Glutamatergic neuron (in vitro differentiated cells): ENCODE measurements around the gene PTPRR. TPM values are rescaled to one million over a fixed set of nuclear protein-coding genes. Genes with fewer than 3 reads are reported as not detected.

Source experiments
- DNase-seq: peaks from one replicate; pipeline ENCODE4 v3.0.0; 2022
- H3K27ac Mint-ChIP-seq: one replicate; pipeline ENCODE4 v1.8.0; 2020; ENCODE audit warnings: mild to moderate bottlenecking, mixed read lengths, inconsistent platforms; ENCODE audit not compliant: unreplicated experiment
- H3K27me3 Mint-ChIP-seq: one replicate; pipeline ENCODE4 v1.8.0; 2020; ENCODE audit warnings: mild to moderate bottlenecking, moderate library complexity, mixed read lengths, inconsistent platforms; ENCODE audit not compliant: unreplicated experiment
- H3K36me3 Mint-ChIP-seq: one replicate; pipeline ENCODE4 v1.8.0; 2020; ENCODE audit warnings: mild to moderate bottlenecking, mixed read lengths, inconsistent platforms; ENCODE audit not compliant: unreplicated experiment
- H3K4me1 Mint-ChIP-seq: one replicate; pipeline ENCODE4 v1.8.0; 2020; ENCODE audit warnings: mild to moderate bottlenecking, low read depth, mixed read lengths, inconsistent platforms; ENCODE audit not compliant: unreplicated experiment
- H3K4me3 Mint-ChIP-seq: one replicate; pipeline ENCODE4 v1.8.0; 2020; ENCODE audit warnings: mild to moderate bottlenecking, mixed read lengths, inconsistent platforms; ENCODE audit not compliant: unreplicated experiment
- H3K9me3 Mint-ChIP-seq: one replicate; pipeline ENCODE4 v1.8.0; 2020; ENCODE audit warnings: mild to moderate bottlenecking, moderate library complexity, mixed read lengths, inconsistent platforms; ENCODE audit not compliant: unreplicated experiment
- CTCF ChIP-seq: fragments of 200-600 bp; sonication (generic); IDR thresholded peaks from one replicate; pipeline ENCODE4 v1.5.0; 2021; ENCODE audit not compliant: partially characterized antibody, unreplicated experiment
- total RNA-seq: library from RNA; stranded (reverse); fragmentation: NEBNext Ultra II Directional; extraction: Animal tissue kit (Norgen Biotek cat#: 25700); gene quantifications from one replicate; pipeline ENCODE4 v1.2.1, GENCODE V29; 2021; ENCODE audit not compliant: unreplicated experiment

Gene PTPRR
- total RNA-seq, 1 donor from 2014 or later, result 0.34 TPM

GRCh38 chr12:70928071-70928470 is 7.5 kb upstream of the PTPRR start:
- no peaks in the 10 kb centered on the region for H3K27me3 Mint-ChIP-seq
- no peak for DNase-seq
- H3K36me3 Mint-ChIP-seq, result no peaks in the 10 kb centered on the region
- H3K27ac Mint-ChIP-seq, result no peak overlapping the region
- no peaks in the 10 kb centered on the region for H3K9me3 Mint-ChIP-seq
- no peak overlapping the region for H3K4me3 Mint-ChIP-seq
- H3K4me1 Mint-ChIP-seq, result no peaks in the 10 kb centered on the region
- no peak for TF ChIP-seq CTCF

GRCh38 chr12:70927356-70927755 is 6.8 kb upstream of the PTPRR start:
- Mint-ChIP-seq H3K4me3 (no peak overlapping the region), H3K36me3 (no peaks in the 10 kb centered on the region), H3K9me3 (no peaks in the 10 kb centered on the region), H3K4me1 (no peaks in the 10 kb centered on the region), H3K27ac (no peak overlapping the region), H3K27me3 (no peaks in the 10 kb centered on the region)
- TF ChIP-seq CTCF, result no peak
- no peak for DNase-seq

GRCh38 chr12:70925539-70925938 is 5.0 kb upstream of the PTPRR start:
- Mint-ChIP-seq H3K4me3 (no peak overlapping the region), H3K36me3 (no peaks in the 10 kb centered on the region), H3K4me1 (peaks cover 5% of the 10 kb centered on the region), H3K27ac (no peak overlapping the region), H3K27me3 (no peaks in the 10 kb centered on the region), H3K9me3 (no peaks in the 10 kb centered on the region)
- no peak for DNase-seq
- TF ChIP-seq CTCF, result no peak

- H3K36me3 Mint-ChIP-seq, result no peaks in the 10 kb centered on the region
- no peak for DNase-seq
These were observed 353 bp upstream of the PTPRR start for GRCh38 chr12:70920891-70921290.

GRCh38 chr12:70919597-70920035 is 922 bp downstream of the PTPRR start:
- Mint-ChIP-seq H3K27ac (no peak overlapping the region), H3K9me3 (no peaks in the 10 kb centered on the region), H3K36me3 (no peaks in the 10 kb centered on the region), H3K4me3 (peak overlapping the region; percentile 95), H3K4me1 (peaks cover 11% of the 10 kb centered on the region), H3K27me3 (no peaks in the 10 kb centered on the region)
- TF ChIP-seq CTCF, result no peak
- no peak for DNase-seq

More at GRCh38 chr12:70920891-70921290, 353 bp upstream of the PTPRR start:
- no peak for TF ChIP-seq CTCF
- peaks cover 11% of the 10 kb centered on the region for H3K4me1 Mint-ChIP-seq
- no peak overlapping the region for H3K27ac Mint-ChIP-seq
- no peaks in the 10 kb centered on the region for H3K27me3 Mint-ChIP-seq
- H3K9me3 Mint-ChIP-seq, result no peaks in the 10 kb centered on the region
- H3K4me3 Mint-ChIP-seq, result peak overlapping the region; percentile 61
